HG03342 (cell line): Measurements from ENCODE around the gene PSMG2.

Experiments used
- ATAC-seq: cut with Tn5 transposase; IDR thresholded peaks from one replicate; pipeline ENCODE4 v1.9.1; 2021; ENCODE audit warnings: mild to moderate bottlenecking, moderate library complexity; ENCODE audit not compliant: unreplicated experiment

PSMG2 gene

DNA sequence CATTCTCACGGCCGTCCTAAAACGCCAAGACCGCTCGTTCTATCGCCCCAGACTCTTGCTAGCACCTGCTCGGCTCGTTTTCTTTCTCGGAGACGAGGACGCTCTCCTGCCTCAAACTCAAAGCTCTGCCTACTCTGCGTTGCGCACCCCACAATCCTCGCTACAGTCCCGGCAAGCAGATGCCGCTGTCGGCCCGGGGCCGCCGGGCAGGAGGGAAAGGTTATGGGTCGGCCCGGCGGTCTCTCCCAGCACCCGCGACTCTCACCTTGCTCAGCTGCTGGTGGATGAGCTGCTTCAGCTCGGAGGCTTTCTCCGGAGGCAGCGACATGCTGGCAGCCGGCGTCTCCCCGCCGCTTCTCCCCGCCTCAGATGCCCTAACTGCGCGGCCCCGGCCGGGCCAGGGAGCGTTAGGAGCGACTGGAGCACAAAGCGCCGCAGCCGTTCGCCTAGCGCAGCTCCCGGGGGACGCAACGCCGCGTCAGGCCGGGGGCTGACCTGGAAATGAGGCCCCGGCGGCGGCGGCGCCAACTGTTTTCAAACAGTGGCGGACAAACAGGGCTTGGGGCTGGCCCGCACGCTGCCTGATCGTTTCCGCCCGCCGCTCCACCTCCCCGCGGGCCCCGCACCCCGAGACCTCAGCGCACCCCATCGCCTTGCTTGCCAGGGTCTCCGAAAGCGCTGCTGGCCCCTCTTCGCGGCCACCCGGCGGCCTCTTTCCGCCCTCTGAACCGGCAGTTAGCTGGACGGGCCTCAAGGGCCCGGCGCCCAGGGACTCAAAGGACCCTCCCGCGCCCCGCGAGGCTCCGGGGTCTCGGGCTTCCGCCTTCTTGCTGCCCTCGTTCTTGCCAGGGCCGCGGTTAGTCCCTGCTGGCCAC is at the start of gene PSMG2, which contains the start of gene CEP76:
PSMG2 (plus strand) TSS at position 822 of the 875 bp plus-strand sequence. CDS start 66 bp downstream, outside the sequence.
CEP76 (minus strand) TSS at position 503 of the 875 bp plus-strand sequence; CDS start at position 328, 175 bp downstream.
- ATAC-seq, result peak; percentile 77

DNA sequence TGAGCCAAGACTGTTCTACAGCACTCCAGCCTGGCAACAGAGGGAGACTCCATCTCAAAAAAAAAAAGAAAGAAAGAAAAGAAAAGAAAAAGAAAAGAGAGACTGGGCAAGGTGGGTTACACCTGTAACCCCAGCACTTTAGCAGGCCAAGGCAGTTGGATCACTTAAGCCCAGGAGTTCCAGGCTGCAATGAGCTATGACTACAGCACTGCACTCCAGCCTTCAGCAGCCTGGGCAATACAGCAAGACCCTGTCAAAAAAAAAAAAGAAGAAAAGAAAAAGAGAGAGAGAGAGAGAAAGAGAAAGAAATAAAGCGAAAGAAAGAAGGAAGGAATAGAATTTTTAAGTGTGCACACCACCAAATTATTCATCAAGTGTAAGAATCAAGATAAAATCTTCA is 47.9 kb upstream of the PSMG2 start:
- ATAC-seq, result no peak

DNA sequence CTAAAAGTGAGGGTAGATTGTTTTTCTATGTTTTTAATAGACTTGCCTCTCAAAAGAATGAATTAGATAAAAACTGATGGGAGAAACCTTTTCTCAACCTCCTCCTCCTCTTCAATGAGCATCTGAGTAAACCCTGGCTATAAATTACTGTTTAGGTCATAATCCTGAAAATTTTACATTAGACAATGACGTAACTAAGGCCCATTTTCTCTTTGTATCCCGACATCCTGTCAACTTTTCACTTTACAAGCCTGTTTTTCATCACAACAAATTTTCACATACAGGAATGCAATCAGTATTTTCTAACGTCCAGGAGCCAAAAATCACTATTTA is 46.3 kb upstream of the PSMG2 start:
- no peak for ATAC-seq

DNA sequence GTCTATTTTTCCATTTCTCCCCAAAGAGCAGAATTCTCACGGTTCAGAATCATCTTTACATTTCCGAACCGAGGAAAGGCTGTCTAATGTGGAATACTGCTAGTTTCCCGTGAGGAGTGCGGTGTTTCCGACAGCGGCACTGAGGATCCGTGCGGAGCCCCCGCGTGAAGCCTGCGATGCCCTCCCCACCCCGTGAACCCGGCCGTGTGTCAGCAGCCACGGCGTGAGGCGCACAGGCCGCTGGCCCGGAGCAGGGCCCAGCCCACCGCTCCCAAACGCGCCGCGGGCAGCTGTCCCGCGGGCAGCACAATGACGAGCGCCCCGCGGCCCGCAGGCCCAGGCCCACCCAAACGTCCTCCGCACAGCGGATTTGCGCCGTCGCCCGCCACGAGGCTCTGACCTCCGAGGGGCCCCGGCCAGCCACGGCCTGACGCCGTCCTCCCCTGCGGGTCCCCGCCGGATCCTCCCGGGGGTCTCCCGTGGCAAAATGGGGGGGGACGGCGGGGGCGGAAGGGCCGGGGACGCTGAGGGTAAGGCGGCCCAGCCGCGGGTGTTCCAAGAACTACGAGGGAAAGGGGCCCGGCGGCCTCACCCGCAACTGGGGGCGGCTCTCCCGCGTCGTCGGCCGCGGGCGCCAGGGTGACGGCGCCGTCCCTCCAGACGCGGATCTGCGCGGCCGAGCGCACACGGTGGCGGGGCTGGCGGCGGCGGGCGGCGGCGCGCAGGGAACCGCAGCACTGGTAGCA is 45.7 kb upstream of the PSMG2 start:
- ATAC-seq, result peak; percentile 46

GRCh38 chr18:12657684-12658425 is 45.0 kb upstream of the PSMG2 start, which contains the start of gene SPIRE1:
SPIRE1 (minus strand) TSS chr18:12658107; CDS start chr18:12657866, 241 bp downstream.
- peak; percentile 62 for ATAC-seq

DNA sequence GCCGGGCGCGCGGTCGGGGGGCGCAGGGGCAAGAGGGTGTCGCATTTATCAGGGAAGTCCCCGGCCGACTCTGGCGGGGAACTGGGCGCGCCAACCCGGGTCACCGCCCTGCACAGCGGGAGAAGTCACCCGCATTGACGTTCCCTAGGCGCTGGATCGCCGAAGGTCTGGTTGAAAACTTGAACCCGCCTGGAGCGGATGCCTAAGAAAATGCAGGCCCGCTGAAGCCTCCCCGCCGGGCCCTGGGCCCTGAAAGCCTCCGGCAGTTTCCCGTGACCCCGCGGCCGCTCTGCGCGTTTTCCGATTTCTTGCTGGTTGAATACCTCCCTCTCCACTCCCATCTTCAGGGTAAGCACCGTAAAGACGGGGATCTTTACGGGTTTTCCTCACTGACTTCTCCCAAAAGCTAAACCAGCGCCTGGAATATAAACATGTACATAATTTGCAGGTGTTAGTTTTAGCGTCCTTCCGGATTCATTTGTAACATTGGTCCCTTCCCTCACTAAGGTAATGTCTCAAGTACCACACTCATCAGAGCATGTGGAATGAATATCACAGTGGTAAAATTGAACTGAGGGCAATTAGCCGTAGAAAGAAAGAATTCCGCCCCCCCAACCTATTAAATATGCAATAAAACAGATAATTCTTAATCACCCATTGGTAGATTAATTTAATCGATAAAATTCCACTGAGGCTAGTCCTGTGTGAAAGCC is 44.3 kb upstream of the PSMG2 start:
- peak; percentile 11 for ATAC-seq

GRCh38 chr18:12659904-12660605 is 42.8 kb upstream of the PSMG2 start:
- no peak for ATAC-seq

DNA sequence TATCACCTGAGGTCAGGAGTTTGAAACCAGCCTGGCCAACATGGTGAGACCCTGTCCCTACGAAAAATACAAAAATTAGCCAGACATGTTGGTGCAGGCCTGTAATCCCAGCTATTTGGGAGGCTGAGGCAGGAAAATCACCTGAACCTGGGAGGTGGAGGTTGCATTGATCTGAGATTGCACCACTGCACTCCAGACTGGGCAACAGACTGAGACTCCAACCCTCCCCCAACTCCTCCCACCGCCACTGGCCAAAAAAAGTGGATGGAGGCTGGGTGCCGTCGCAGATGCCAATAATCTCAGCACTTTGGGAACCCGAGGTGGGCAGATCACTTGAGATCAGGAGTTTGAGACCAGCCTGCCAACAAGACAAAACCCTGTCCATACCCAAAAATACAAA is 34.8 kb upstream of the PSMG2 start:
- ATAC-seq, result no peak

DNA sequence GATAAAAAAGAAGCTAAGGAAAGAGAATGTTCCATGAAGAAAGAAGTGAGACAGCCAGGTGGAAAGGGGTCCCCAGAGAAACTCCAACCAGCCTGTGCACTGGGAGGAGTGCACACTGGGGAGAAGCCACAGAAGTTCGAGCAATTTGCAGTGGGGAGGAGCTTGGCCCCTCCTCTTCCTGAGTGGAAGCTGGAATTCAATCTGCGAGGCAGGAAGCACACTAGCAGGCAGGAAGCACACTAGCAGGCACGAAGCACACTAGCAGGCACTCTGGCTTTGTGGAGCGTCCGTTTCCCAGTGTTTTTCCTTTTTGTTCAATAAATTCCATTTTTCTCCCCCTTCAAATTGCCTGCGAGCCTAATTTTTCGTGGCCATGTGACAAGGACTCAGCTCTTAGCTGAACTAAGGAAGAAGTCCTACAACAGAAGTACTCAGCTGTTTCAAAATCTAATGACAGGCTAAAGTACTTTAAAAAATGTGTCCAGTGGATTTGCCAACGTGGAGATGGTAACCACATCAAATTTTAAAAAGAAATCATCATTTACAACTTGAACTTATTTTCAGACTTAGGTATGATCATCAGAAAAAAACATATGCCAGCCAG is 23.6 kb upstream of the PSMG2 start:
- ATAC-seq, result no peak

DNA sequence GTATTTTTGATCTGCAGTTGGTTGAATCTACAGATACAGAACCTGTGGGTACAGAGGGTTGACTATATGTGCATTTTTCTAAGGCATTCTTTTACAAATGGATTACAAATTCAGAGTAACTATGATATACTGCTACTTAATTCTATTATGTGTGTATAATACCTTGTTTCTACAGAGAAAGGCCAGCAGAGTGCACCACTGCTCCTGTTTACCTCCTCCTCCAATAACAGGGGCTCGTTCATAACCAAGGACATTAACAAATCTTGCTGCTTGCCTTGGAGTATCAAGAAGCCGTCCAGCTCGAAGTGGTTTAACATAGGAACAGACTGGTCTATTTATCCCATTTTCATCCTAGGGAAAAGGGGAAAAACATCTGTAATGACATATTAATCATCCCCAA is 16.7 kb upstream of the PSMG2 start:
- no peak for ATAC-seq

GRCh38 chr18:12689256-12689850 is 13.5 kb upstream of the PSMG2 start:
- no peak for ATAC-seq

DNA sequence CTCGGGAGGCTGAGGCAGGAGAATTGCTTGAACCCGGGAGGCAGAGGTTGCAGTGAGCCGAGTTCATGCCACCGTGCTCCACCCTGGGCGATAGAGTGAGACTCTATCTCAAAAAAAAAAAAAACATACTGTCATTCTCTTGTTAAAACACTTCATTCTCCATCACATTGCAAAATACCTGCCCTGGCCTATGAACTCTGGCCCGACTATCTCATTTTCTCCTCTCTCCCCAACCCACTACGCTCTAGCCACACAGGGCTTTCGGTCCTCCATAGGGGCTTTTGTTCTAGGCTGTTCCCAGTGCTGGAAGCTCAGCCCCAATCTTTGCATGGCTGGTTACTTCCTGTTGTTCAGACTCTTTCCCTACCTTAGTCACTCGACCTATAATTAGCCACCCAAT is 10.6 kb upstream of the PSMG2 start:
- ATAC-seq, result no peak

- ATAC-seq, result no peak
These were observed 8.8 kb upstream of the PSMG2 start for GRCh38 chr18:12694032-12694431.

- ATAC-seq, result no peak
These were observed 3.1 kb upstream of the PSMG2 start for GRCh38 chr18:12699747-12700146.

DNA sequence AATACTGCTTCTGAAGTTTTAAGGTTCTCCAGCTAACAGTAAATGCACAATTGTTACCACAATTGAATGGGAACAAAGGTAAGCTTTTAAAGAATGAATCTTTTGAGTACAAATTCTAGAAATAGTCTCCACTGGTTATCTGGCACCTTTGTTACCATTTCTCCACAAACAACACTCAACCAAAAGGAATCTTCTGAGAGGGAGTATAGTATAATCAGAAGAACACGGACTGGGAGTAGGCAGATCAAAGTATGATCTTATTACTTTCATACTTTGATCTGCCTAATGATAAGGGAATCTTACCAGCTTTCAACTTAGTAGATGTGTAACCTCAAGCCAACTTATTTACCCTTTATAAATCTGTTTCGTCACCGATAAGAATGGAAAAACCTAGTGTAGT is 1.7 kb upstream of the PSMG2 start:
- no peak for ATAC-seq

DNA sequence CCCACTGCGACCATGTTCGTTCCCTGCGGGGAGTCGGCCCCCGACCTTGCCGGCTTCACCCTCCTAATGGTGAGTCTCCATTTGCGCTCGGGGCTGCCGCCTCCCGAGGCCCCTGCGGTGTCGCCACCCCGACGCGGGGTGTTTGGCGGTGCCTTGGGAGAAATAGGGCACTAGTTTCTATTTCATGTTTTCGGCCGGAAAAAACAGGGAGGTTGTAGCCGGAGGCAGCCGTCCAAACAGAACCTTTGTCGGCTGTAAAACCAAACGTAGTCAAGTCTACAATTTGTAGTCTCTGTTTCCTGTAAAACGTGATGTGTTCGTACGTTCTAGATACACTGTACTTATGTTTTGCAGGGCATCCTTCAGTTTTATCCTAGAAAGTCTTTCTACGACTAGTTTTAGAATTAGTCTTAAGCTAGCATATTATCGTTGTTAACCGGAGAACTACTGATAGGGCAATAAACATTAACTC is 290 bp downstream of the PSMG2 start:
- ATAC-seq, result no peak

DNA sequence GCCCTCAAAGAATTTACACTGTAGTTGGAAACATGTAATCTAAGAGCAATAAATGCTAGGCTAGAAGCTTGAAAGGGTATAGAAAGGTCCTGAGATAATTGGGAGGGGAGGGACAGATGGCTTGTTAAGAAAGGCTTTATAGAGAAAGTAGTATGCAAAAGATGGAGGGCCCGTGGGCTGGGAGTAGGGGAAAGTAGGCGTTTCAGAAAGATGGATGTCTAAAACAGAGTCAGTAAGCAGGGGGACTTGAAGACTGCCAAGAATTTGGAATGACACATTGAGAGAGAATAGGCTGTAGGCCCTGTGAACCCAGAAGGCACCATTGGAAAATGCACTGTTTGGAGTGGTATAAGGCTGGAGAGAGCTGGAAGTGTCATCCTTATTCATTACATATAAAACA is 822 bp downstream of the PSMG2 start:
- ATAC-seq, result no peak

DNA sequence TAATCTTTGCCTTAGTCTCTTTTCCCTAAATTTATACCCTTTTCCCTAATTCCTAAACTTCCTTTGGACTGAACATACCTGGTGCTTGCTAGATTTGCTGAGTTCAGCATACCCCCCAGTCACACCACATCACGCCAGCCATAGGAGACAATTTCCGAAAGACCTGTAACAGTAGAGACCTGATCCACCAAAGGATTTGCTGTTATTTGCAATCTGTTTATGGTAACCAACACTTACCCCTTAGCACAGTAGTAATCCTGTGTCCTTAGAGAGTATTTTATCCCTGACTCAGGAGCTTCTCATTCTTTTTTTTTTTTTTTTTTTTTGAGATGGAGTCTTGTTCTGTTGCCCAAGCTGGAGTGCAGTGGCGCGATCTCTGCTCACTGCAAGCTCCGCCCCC is 8.6 kb downstream of the PSMG2 start:
- ATAC-seq, result no peak
